GM12873 (cell line): ENCODE data around the gene GMPPB.

ENCODE experiments used
- CTCF ChIP-seq: IDR thresholded peaks from 2 replicates; pipeline ENCODE4 v1.5.1; 2012; ENCODE audit warnings: low read depth, mild to moderate bottlenecking, moderate library complexity, low read length, control low read depth; ENCODE audit not compliant: insufficient read depth; ENCODE audit errors: missing control alignments

The GMPPB gene

GRCh38 chr3:49740427-49740826 lies 16.7 kb upstream of the GMPPB start:
- TF ChIP-seq CTCF = no peak

- no peak for TF ChIP-seq CTCF
Measured at GRCh38 chr3:49738067-49738713, 14.4 kb upstream of the GMPPB start.

GRCh38 chr3:49734752-49735151 lies 11.0 kb upstream of the GMPPB start:
- no peak for TF ChIP-seq CTCF

GRCh38 chr3:49733551-49733950 lies 9.8 kb upstream of the GMPPB start:
- TF ChIP-seq CTCF = no peak

- no peak for TF ChIP-seq CTCF
Measured at GRCh38 chr3:49732597-49732996, 8.8 kb upstream of the GMPPB start.

GRCh38 chr3:49729966-49730609 lies 6.3 kb upstream of the GMPPB start:
- TF ChIP-seq CTCF = no peak

- no peak for TF ChIP-seq CTCF
Measured at GRCh38 chr3:49727924-49728361, 4.2 kb upstream of the GMPPB start.
